COLO829 (cell line): ENCODE measurements around the gene LAMB3.
"Not testable (repeated sequence)": the region's sequence is repeated elsewhere in the genome, so short reads cannot be mapped to it uniquely, and the experiment has no call there.

ENCODE experiments used
- DNase-seq: peaks from one replicate; pipeline ENCODE4 v3.0.0; 2012; ENCODE audit warnings: low spot score

LAMB3 gene

DNA sequence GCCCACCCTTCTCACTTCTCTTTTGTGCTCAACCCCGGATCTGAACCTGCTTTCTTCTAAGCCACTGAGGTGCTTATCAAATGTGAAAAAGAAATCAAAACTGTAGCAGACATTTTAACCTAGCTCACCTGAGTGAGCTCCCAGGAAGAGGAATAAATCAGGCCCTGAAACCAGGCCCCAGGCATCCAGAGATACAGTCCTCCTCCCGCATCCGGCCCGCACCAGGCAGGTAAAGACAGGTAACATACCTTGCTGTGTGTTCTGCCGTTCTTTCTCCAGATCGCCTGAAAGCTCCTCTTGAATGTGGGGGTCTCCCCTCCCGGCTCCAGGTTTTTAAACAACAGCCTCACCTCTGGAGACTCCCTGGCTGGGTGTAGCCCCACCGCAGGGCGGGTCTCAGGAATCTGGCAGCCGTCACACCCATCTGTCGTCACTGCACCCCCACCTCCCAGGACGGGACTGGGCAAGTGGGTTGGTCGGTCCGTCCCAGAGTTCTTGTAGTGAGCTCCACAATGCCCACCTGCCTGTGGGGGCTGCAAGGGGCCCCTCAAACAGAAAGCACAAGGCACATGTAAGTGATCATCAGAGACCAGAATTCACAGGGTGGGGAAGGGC is at the start of gene LAMB3:
Gene LAMB3, minus strand, starts transcription at position 305 of the 615 bp plus-strand sequence. CDS start 1,481 bp downstream, outside the sequence.
- DNase-seq, result no peak

DNA sequence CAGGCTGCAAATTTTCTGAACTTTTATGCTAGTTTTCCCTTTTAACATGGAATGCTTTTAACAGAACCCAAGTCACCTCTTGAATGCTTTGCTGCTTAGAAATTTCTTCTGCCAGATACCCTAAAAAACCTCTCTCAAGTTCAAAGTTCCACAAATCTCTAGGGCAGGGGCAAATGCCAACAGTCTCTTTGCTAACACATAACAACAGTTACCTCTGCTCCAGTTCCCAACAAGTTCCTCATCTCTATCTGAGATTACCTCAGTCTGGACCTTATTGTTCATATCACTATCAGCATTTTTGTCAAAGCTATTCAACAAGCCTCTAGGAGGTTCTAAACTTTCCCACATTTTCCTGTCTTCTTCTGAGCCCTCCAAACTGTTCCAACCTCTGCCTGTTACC is 48.5 kb upstream of the LAMB3 start:
- DNase-seq, result not testable (repeated sequence)

DNA sequence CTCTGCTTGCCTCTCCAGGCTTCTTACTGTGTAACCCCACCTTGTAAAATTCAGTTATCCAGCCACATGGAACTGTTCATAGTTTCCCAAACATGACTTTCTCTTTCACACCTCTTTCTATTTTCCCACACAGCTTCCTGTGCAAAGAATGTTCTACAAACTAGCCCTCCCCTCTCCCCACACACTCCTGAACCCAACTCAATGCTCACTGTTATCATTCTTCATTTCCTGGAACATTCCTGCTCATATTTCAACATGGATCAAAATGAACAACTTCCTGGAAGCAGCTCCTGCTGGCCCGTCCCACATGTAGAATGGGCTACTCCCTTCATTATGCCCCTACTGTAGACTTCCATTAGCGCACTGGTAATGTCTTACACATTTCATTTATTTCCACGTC is 44.9 kb upstream of the LAMB3 start:
- no peak for DNase-seq

DNA sequence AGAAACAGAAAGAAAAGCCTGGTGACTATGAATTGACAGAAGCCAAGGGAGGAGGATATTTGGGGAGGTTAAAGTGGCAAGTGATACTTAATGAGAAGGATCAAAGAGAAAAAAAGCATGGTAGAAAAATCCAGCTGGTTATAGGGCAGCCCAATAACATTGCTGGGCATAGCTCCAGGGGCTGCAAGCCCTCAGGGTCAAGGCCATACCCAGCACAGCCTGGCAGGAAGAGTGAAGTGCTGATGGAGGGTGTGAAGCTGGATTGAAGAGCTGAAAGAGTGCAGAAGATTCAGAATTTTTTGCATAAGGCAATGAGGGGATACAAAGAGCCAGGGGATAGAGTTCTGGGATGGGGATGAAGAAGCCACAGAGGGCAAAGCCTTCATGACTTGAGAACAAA is 44.4 kb upstream of the LAMB3 start:
- DNase-seq, result no peak

DNA sequence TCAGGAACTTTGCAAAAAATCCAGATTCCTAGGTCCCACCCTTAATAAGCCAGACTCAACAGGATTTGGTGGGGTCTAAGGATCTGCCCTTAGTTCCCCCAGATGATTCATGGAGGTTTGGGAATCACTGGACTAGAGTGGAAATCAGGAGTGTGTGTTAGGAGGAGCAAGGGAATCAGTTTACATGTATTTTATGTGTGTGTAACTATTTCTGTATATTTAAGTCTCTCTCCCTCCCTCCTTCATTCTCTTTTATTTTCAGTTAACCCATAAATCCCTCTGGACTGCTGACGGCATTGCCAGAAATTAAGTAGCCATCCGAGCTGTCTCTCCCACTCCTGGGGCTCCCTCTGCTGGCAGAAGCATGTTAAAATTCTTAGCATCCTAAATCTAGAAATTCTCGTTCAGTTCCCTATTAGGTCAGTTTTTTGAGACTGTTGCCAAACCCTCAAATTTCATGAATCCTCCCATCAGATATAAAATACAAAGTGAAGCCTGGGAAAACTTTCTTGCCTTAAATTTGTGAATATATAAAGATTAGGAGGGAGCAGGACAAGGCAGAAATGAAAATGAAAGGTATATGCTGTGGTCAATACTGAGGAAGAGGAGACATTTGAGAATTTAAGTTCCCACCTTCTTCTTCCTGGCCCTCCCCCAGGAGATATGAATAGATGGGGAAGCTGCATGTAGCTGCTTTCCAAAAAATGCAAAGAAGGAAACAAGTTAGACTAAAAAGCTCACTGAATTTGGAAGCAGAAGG is 40.7 kb upstream of the LAMB3 start:
- peak; percentile 86 for DNase-seq

DNA sequence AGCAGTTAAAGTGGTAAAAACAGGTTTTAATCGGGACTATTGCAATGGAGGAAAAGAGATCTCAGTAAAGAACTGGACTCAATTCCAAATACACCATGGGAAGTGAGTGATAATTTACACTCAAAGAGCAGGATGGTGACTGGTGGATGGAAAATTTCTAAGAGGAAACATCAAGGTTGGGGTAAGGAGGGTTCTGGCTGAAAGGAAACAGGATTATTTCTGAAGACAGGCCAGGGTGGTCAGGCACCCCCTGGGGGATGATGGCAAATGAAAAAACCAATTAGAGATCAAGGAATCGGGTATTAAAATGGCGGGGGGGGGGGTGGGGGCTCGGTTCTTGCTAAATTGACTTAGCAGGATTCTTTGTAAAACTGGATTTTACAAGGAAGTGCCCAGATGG is 40.1 kb upstream of the LAMB3 start:
- DNase-seq, result no peak

DNA sequence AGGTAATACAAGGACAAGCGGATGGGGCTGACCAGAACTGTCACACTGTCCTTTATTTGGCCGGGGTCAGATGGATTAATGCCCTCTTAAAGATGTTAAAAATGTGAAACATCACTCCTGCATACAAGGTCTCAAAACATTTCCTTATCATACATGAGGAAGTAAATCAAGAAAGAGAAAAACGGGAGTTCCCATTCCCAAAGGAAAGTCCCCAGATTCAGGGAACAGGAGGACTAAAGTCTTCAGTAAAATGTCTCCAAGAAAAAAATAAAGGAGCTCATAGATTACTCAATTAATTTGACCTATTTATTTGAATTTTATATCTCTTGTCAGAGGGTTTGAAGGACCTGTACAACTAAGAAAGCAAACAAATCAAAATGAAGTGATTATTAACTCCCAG is 39.0 kb upstream of the LAMB3 start:
- no peak for DNase-seq

DNA sequence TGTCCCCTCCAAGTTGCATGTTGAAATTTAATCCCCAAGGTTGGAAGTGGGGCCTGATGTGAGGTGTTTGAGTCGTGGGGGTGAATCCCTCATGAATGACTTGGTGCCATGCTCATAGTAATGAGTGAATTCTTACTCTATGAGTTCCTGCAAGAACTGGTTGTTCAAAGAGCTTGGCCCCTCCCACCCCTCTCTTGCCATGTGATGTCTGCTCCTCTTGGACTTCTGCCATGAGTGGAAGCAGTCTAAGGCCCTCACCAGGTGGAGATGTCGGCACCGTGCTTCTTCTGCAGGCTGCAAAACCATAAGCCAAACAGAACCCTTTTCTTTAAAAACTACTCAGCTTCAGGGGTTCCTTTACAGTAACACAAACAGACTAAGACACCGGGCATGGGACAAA is 37.3 kb upstream of the LAMB3 start:
- DNase-seq, result no peak

DNA sequence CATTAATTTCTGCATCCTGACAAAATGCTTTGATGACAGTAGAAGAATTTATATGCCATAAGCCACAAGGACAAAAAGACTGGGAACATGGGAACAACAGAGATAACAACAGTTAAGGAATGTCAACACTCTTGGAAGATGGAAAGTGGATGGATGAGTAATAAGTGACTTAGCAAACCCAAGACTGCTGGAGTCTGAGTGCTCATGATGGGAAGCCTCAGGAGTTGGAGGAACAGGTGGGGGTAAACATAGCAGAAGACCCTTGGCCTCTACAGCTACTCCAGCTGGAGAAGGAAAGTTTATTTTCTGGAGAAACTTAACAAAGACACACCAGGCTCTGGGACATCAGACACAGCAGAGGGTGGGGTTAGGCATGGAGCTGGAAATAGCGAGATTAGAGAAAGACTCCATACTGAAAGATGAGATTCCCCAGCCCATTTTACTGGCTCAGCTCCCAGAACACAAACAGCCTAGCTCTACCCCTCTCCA is 36.6 kb upstream of the LAMB3 start:
- no peak for DNase-seq

DNA sequence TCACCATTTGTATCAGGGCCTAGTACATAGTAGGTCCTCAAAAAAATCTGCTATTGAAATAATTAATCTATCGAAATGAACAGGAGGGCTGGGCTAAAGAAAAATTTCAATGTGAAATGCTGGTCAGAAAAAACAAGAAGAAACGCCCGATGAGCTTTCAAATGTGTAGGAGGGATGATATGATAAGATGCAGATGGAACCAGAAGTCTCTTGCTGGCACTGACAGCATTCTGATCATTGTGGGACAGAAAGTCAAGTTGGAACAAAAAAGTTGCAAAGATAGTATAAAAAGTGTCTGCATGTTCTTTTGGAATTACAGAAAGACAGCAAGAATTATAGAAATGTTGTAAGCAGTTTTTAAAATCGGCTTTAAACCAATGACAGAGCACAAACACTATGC is 34.1 kb upstream of the LAMB3 start:
- no peak for DNase-seq

DNA sequence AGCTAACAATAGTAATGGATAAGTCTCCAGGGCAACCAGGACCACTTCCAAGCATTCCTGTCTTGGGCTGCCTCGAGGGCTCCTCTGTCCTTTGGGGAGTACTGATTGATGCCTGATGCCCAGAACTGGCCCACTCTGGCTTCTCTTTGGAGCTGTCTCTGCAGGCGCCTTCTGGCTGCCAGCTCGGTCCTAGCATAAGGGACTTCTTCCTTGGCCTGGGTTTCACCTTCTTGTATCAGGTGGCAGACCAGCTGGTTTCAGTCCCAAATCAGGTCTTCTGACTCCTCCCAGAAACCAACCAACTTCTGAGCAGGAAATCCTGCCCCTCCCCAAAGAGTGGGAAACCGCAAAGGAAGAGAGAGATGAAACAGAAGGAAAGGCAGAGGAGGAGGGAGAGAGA is 33.6 kb upstream of the LAMB3 start:
- no peak for DNase-seq

DNA sequence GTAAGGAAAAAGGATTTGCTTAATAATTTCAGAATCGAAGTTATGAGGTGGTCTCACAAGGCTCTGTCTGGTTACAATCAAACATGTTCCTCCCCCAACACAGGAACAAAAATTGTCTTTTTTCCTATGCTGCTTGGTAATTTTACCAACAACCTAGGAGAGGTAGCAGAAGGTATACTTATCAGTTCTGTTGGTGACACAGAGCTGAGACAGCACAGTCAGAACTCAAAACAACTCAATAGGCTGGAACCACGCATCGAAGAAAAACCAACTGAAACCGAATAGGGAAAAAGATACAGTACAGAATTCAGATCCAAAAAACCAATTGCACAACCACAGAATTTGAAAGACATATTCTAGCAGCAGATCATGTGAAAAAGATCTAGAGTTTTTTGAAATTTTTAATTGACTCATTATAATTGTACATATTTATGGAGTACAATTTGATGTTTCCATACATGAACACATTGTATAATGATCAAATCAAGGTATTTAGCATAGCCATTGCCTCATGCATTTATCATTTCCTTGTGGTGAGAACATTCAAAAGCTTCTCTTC is 26.8 kb upstream of the LAMB3 start:
- no peak for DNase-seq

DNA sequence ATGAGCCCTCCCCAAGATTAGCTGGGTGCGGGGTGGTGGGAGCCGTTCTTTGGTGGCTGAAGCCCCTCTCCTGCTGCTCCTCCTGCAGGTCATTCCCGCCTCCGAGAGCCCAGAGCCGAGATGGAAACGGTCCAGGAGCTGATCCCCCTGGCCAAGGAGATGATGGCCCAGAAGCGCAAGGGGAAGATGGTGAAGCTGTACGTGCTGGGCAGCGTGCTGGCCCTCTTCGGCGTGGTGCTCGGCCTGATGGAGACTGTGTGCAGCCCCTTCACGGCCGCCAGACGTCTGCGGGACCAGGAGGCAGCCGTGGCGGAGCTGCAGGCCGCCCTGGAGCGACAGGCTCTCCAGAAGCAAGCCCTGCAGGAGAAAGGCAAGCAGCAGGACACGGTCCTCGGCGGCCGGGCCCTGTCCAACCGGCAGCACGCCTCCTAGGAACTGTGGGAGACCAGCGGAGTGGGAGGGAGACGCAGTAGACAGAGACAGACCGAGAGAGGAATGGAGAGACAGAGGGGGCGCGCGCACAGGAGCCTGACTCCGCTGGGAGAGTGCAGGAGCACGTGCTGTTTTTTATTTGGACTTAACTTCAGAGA is 23.4 kb upstream of the LAMB3 start:
- DNase-seq, result no peak

DNA sequence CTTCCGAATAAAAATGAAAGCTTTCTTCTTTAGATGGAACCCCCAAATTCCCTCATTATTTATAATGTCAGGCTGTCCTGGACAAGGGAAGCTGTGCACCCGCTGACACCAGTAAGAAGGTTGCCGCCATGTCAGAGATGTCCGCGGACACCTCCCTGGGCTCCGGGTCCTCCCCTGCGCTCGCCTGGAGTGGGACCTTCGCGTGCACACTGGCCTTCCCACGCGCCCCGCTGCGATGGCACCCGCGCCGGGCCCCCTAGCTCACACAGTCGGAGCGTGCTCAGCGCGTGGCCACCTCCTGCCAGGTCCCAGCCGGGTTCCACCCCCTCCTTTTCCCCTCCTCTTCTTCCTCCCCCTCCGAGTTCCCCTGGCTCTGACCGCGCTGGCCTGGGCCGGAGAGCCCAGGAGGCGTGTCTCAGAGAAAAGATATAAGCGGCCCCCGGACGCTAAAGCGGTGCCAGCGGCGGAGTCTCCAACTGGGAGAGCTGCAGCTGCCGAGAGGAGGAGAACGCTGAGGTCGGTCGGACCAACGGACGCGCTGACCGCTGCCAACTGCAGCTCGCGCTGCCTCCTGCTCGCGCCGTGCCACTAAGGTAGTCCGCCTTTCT is 22.8 kb upstream of the LAMB3 start, which contains the start of gene G0S2:
Gene G0S2, plus strand, starts transcription at position 456 of the 608 bp plus-strand sequence. CDS start 273 bp downstream, outside the sequence.
- DNase-seq, result no peak

DNA sequence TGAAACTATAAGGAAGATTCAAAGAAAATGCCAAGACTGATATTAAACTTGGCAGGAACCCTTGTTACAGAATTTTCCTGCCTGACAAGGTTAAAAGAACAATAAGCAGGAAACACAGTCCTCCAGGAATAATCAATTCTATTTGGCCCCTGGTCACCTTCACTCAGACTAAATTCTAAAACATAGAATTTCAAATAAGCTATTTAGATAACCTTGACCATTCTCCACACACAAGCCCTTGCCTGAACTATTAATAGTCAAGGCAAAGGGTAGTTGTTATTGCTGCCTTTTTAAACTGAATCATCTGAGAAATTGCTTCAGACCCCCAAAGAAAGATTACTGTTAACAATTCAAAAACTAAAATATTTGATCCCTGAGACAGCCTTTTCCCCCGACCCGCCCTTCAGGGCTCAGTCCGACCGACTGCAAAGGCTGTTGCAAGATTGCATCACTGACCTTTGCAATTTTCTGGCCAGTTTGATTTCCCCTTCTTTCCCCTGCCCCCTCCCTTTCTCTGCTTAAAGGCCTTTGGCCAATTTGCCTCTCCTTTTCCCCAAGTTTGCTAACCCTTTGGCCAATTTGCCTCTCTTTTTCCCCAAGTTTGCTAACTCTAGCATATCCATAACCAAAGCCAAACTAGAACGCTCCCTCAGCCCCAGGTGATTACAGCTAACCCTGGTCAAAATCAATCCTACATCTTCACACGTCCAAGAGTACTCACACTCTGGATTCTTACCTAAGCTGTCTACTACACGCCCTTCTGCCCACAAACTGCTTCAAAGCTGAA is 21.6 kb upstream of the LAMB3 start:
- DNase-seq, result no peak

DNA sequence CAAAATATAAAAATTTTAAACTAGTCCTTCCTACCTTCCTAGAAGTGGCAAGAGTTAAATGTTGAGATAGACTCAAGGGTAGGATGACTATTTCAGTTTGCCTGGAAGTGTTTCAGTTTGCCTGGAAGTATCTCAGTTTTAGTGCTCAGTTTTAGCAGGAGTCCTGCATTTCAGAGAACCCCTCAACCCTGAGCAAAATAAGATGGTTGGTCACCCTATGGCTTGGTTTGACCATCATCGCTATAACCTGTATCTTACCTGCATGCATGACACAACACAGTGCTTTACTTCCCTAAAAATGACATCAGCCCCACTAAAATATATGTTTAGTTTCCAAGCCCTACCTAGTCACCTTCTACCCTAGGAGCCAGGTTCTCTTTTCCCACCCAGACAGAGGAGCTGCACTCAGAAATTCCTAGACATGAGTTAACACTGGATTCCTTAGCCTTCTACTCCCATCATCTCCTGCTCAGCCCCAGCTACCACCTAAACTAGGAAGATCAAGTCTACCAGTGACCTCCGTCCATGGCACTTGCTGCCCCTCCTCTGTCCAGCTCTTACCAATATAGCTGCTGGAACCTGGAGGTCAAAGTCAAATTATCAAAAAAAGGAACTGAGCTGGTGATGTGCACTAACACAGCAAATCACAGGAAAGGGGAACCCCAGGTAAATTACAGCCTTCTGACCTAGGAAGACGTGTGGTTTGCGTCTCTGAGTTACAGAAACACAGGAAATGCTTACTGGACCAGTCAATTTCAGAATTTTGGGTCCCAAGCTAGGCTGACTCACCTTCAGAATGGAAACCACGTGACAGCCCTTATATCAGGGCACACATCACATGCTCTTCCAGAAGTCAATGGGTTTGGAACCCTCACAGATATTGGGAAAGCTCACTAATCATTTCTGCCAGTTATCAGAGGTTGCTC is 20.7 kb upstream of the LAMB3 start:
- DNase-seq, result no peak

DNA sequence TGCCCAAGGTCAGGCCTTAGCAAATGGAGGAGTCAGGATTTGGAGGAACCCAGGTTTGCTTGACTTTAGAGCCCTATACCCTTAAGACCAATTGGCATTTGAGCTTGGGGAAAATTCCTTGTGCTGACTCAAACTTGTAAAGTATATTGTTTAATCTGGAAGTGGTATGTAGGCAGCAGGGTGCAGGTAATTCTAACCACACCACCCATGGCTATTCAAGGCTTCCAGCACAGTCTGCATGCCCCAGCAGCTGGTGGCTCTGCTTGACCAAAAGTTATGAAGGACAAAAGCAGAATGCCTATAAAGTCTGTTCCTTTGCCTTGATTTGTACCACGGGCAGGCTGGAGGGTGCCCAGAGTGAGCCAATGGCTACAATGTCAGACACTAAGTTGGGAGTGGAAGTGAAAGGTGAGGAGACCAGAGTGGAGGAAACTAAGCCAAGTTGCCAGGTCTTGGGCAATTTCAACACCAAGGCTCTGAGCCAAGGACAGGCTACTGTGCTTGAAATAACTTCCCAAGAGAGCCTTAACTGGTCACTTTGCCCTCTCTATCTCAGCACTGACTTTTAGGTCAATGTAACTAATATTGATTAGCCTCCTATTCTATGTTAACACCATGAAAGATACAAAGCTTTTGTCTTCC is 18.3 kb upstream of the LAMB3 start:
- DNase-seq, result no peak

DNA sequence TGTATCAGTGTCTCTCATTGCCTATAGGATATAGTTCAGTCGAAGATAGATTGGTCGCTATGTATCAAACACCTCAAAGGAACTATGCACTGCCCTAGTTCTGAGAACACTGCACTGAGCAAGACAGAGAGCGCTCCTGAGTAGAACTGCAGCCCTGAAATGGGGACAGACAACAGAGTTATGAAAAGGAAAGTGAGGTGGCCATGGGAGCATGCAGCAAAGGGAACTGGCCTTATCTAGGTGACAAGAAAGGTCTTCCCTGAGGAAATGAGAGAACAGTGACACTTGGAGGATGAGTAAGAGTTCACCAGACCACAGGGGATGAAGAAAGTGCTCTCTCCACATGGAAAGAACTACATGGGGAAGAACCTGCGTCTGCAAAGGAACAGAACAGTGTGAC is 15.5 kb upstream of the LAMB3 start:
- no peak for DNase-seq

DNA sequence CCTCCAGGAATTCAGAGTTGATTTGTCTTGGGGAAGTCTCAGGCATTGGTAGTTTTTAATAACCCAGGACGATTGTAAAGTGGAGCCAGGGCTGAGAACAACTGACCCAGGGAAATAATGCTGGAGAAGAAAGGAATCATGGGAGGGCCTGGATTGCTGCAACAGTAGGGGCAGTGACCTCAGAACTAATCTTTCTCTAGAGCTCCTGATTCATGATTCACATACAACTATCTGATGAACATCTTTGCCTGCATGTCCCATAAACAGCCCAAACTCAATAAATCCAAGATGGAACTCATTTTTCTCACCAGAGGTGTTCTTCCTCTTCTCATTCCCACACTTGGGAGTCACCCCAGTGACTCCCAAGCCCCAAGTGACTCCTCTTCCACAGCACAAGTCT is 14.9 kb upstream of the LAMB3 start:
- no peak for DNase-seq

DNA sequence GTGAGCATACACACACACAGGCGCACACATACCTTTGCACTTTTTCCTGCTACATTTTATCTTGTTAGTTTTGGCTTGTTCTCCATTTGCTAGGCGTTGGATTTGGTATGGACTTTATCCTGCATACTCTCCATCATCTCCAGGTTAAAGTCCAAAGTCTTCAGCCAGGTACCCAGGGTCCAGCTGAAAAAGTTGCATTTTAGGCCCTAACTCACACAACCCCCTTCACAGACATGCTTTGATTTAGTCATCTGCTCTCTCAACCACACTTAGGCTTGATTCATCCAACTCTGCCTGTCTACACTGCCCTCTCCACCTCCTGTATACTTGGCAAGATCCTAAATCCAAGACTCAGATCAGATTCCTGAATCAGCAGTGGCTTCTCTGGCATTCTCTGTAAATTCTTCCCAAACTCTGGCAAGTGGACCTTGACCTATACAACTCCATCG is 10.7 kb upstream of the LAMB3 start:
- no peak for DNase-seq
